Activated effector memory CD4-positive, alpha-beta T cell treated with Interleukin-2 at 50 U/mL for 16 hours (primary cell): ENCODE measurements around the gene CYP27A1.

Experiments
- DNase-seq: peaks from one replicate; pipeline ENCODE4 v3.0.0-alpha.2; 2020

Gene CYP27A1

GRCh38 chr2:218812861-218813260 lies 30.9 kb downstream of the CYP27A1 start:
- DNase-seq = no peak

DNA sequence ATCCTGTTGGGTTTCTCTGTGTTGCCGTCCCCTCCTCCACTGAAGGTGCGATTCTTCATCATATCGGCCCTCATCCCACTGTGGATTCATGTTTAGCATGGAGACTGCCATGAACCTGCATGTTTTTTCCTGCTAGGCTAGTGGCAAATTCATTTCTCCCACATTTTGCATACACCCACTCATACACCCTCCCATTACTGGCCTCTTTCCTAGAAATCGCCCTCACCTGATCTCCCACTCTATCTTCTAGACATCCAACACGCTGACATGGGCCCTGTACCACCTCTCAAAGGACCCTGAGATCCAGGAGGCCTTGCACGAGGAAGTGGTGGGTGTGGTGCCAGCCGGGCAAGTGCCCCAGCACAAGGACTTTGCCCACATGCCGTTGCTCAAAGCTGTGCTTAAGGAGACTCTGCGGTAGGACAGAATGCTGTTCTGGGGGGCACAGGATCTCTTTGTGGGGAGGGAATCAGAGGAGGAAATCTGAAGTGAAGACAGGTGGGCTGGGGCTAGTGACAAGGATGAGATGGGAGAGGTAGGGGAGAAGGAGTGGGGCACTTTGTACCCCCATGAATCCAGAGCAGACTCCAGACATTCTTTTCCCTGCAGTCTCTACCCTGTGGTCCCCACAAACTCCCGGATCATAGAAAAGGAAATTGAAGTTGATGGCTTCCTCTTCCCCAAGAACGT lies 32.0 kb downstream of the CYP27A1 start:
- DNase-seq = no peak

DNA sequence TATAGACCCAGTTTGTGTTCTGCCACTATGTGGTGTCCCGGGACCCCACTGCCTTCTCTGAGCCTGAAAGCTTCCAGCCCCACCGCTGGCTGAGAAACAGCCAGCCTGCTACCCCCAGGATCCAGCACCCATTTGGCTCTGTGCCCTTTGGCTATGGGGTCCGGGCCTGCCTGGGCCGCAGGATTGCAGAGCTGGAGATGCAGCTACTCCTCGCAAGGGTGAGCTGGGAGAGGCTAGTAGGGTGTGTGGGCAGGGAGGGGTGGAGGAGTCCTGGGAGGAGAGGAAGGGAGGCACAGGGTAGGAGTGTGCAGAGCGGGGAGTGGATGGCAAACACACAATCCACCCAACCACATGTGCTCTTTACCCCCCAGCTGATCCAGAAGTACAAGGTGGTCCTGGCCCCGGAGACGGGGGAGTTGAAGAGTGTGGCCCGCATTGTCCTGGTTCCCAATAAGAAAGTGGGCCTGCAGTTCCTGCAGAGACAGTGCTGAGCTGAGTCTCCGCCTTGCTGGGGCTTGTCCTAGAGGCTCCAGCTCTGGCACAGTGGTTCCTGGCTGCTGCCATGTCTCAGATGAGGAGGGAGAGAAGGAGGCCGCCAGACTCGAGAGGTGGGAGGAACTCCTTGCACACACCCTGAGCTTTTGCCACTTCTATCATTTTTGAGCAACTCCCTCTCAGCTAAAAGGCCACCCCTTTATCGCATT lies 32.7 kb downstream of the CYP27A1 start:
- DNase-seq = no peak

DNA sequence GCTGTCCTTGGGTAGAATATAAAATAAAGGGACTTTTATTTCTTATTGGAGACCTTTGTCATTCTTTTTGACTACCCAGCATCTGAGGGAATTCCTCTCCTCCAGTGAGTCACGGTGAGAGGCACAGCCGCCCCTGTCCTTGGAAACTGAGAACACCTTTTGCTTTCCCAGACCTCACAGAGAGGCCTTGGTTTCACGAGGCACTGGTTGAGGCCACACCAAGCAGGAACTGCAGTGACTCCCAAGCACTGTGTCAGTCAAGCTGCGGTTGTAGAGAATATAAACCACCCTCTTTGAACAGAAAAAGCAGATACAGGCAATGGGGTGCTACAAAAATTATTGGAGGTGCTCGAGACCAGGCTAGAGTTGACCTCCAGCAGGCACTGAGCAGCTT lies 33.3 kb downstream of the CYP27A1 start:
- DNase-seq = no peak

- DNase-seq = no peak
Observed at GRCh38 chr2:218815649-218816048, 33.7 kb downstream of the CYP27A1 start.

DNA sequence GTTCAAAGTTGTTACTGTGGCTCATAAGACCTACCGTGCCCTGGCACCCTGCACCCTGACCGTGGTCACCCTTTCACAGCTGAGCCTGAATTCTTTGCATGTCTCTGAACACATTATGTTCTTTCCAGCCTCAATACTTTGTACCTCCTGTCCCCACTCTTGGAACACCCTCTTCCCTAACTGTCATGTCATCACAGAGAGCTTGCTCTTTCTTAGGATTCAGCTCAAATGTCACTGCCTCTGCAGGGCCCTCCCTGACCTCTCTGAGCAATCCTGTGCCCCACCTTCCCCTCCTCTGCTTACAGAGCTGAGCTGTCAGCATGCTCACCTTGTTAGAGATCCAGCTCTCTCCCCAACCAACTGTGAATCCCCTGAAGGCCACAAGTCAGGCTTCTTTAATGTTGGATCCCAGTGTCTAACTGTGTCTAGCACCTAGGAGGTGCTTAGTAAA lies 34.6 kb downstream of the CYP27A1 start:
- no peak for DNase-seq

DNA sequence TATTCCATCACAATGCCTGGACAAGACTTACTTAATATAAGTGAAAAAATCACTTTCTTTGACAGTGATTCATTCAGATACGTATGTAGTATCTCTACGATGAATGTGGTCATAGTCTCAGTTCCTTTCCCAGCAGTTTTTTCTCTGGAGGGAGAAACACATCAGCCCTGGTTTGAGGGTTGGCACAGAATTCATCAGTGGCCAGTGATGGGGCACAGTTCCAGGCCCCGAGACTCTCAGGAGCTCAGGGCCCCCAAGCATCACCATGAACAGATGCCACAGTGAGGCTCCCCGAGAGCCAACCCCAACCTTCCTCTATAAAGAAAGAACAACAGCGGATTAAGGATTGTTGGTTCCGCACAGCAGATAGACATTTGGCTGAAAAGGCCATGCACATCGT lies 37.1 kb downstream of the CYP27A1 start:
- DNase-seq = no peak

- DNase-seq = no peak
Observed at GRCh38 chr2:218820746-218821369, 38.9 kb downstream of the CYP27A1 start.

DNA sequence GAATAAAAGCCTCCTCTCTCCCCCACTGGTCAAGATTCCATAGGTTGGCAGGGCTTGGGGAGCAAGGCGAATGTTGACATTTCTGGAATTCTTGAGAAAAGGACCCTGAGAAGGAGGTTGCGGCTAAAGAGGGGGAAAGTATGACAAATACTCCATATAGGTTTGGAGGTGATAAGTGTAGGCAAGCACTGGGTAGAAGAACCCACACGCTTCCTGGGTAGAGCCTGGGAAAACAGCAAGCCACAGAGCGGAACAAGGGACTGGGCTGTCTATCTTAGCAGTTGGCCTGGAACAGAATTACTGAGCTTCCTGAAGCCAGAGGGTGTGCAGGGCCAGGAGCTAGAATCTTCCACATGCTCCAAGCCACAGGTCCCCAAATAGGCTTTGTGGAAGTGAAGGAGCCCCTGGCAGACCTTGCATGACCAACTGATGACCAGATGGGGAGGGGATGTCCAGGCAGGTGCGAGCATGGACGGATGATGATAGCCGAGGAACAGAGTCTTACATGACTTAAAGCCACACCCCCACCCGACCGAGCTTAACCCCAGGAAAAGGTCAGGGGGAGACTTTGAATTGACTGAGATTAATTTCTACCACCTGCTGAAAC lies 39.8 kb downstream of the CYP27A1 start:
- no peak for DNase-seq

- DNase-seq = no peak
Observed at GRCh38 chr2:218822622-218823021, 40.7 kb downstream of the CYP27A1 start.

- DNase-seq = no peak
Observed at GRCh38 chr2:218823196-218823855, 41.4 kb downstream of the CYP27A1 start.

GRCh38 chr2:218824004-218824403 lies 42.1 kb downstream of the CYP27A1 start:
- DNase-seq = no peak

GRCh38 chr2:218826791-218827190 lies 44.8 kb downstream of the CYP27A1 start:
- DNase-seq = no peak

DNA sequence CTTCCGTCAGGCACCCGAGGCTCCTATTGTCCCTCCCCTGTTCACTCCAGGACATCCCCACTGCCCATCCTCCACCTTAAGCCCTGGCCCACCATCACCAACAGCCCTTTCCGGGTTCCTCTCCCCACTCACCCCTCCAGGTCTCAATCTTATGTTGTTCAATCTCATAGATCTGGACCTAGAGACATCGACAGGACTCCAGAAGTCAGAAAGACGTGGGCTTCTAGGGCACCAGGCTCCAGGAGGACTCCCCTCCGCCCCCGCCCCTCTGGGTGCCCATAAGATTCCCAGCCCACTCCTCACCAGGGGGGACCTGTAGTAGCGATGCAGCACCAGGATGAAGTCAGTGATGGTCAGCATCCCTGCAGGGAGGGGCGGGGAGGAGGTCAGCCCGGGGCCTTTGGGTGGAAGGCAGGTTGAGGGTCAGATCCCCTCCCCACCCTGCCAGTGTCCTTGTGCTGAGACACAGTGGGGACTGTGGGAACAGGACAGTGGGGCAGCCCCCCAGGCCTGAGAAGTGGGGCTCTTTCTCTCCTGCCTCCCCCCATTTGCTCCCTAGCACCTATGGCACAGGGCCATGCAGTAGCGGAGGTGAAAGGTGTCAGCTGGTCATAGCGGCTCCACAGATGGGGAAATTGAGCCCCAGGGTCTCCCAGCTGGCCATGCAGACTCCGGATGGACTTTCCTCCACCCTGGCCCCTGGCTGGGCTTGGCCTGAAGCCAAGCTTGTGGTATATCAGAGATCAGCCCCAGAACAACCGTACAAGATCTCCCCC lies 45.9 kb downstream of the CYP27A1 start:
- no peak for DNase-seq

DNA sequence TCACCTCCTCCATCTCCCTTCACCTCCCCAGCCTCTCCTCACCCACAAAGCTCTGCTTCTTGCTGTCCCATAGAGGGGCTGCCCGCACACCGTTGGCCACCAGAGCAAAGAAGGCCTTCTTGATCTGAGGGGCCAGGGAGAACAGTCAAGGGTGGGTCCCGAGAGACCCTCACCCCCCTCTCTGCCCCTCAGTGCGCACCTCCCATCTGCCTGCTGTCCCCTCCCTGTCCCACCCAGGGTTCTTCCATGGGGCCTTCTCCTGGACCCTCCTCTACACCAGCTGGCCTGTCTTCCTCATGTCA lies 46.5 kb downstream of the CYP27A1 start:
- no peak for DNase-seq

GRCh38 chr2:218829868-218830451 lies 48.0 kb downstream of the CYP27A1 start:
- no peak for DNase-seq

GRCh38 chr2:218830526-218831306 lies 48.8 kb downstream of the CYP27A1 start:
- no peak for DNase-seq

GRCh38 chr2:218831378-218831990 lies 49.5 kb downstream of the CYP27A1 start, which contains the start of gene PRKAG3:
Gene PRKAG3 (minus strand): TSS chr2:218831803.
- DNase-seq = no peak

GRCh38 chr2:218832081-218832480 lies 50.1 kb downstream of the CYP27A1 start:
- DNase-seq = no peak

DNA sequence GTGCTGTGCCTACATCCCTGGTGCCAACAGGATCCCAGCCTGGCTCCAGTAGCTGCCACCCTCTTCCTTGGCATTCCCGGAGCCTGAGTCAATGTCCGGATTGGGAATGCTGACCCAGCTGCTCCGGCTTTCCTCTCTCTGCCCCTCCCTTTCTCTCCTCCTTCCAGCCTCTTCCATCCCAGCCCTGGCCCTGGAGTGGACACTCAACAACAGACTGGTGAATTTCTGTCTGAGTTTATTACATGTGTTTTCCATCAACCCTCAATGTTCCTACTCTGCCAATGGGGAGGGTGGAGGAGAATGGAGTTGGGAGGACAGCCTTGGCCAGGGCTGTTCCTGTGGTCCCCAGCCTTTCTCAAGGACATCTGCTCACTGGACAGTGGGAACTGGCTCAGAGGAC lies 50.6 kb downstream of the CYP27A1 start:
- DNase-seq = no peak
